ENCODE measurements around the gene MYO5A.
"Not testable (repeated sequence)": the region's sequence is repeated elsewhere in the genome, so short reads cannot be mapped to it uniquely, and the experiment has no call there.

The MYO5A gene

GRCh38 chr15:52524223-52525136 is 4.2 kb downstream of the MYO5A start:
- no peaks in the 10 kb centered on the region for H3K27me3 Mint-ChIP-seq
- H3K36me3 Mint-ChIP-seq (ENCODE audit: low read depth), result no peaks in the 10 kb centered on the region
- no peaks in the 10 kb centered on the region for H3K9me3 Mint-ChIP-seq
- DNase-seq (no peak), ATAC-seq (no peak)
- H3K4me1 Mint-ChIP-seq, result peaks cover 30% of the 10 kb centered on the region
- no peak overlapping the region for H3K27ac Mint-ChIP-seq
- H3K4me3 Mint-ChIP-seq, result no peak overlapping the region

GRCh38 chr15:52523647-52524046 is 5.0 kb downstream of the MYO5A start:
- H3K9me3 Mint-ChIP-seq, result no peaks in the 10 kb centered on the region
- no peak for DNase-seq
- H3K4me3 Mint-ChIP-seq, result no peak overlapping the region
- no peak overlapping the region for H3K27ac Mint-ChIP-seq
- H3K36me3 Mint-ChIP-seq (ENCODE audit: low read depth), result no peaks in the 10 kb centered on the region
- H3K4me1 Mint-ChIP-seq, result peaks cover 35% of the 10 kb centered on the region
- ATAC-seq, result no peak
- no peaks in the 10 kb centered on the region for H3K27me3 Mint-ChIP-seq

GRCh38 chr15:52523192-52523591 is 5.5 kb downstream of the MYO5A start:
- Mint-ChIP-seq H3K4me1 (peaks cover 36% of the 10 kb centered on the region), H3K9me3 (no peaks in the 10 kb centered on the region), H3K27me3 (no peaks in the 10 kb centered on the region), H3K36me3 (ENCODE audit: low read depth) (no peaks in the 10 kb centered on the region), H3K4me3 (no peak overlapping the region), H3K27ac (no peak overlapping the region)
- DNase-seq (no peak), ATAC-seq (no peak)

- H3K27ac Mint-ChIP-seq, result no peak overlapping the region
- peaks cover 25% of the 10 kb centered on the region for H3K4me1 Mint-ChIP-seq
- no peaks in the 10 kb centered on the region for H3K36me3 Mint-ChIP-seq (ENCODE audit: low read depth)
- DNase-seq (no peak), ATAC-seq (no peak)
- H3K4me3 Mint-ChIP-seq, result no peak overlapping the region
- H3K9me3 Mint-ChIP-seq, result no peaks in the 10 kb centered on the region
- no peaks in the 10 kb centered on the region for H3K27me3 Mint-ChIP-seq
Observed at GRCh38 chr15:52521682-52522081, 7.0 kb downstream of the MYO5A start.

- no peak overlapping the region for H3K4me3 Mint-ChIP-seq
- H3K4me1 Mint-ChIP-seq, result peaks cover 21% of the 10 kb centered on the region
- H3K27ac Mint-ChIP-seq, result no peak overlapping the region
Observed at GRCh38 chr15:52520421-52520820, 8.3 kb downstream of the MYO5A start.

GRCh38 chr15:52518487-52519371 is 10.0 kb downstream of the MYO5A start:
- Mint-ChIP-seq H3K4me1 (peaks cover 12% of the 10 kb centered on the region), H3K9me3 (no peaks in the 10 kb centered on the region), H3K27ac (no peak overlapping the region), H3K27me3 (no peaks in the 10 kb centered on the region), H3K36me3 (ENCODE audit: low read depth) (no peaks in the 10 kb centered on the region), H3K4me3 (no peak overlapping the region)
- ATAC-seq (no peak), DNase-seq (no peak)

More at GRCh38 chr15:52520421-52520820, 8.3 kb downstream of the MYO5A start:
- ATAC-seq (no peak), DNase-seq (no peak)
- no peaks in the 10 kb centered on the region for H3K27me3 Mint-ChIP-seq
- H3K36me3 Mint-ChIP-seq (ENCODE audit: low read depth), result no peaks in the 10 kb centered on the region
- H3K9me3 Mint-ChIP-seq, result no peaks in the 10 kb centered on the region

GRCh38 chr15:52517014-52517413 is 11.7 kb downstream of the MYO5A start:
- Mint-ChIP-seq H3K4me3 (no peak overlapping the region), H3K4me1 (peaks cover 8% of the 10 kb centered on the region), H3K27ac (no peak overlapping the region), H3K36me3 (ENCODE audit: low read depth) (no peaks in the 10 kb centered on the region), H3K9me3 (no peaks in the 10 kb centered on the region), H3K27me3 (no peaks in the 10 kb centered on the region)
- no peak for DNase-seq
- no peak for ATAC-seq

GRCh38 chr15:52515343-52515742 is 13.3 kb downstream of the MYO5A start:
- ATAC-seq (no peak), DNase-seq (no peak)
- Mint-ChIP-seq H3K4me1 (peaks cover 8% of the 10 kb centered on the region), H3K27me3 (no peaks in the 10 kb centered on the region), H3K27ac (no peak overlapping the region), H3K36me3 (ENCODE audit: low read depth) (no peaks in the 10 kb centered on the region), H3K4me3 (no peak overlapping the region), H3K9me3 (no peaks in the 10 kb centered on the region)

GRCh38 chr15:52514482-52514881 is 14.2 kb downstream of the MYO5A start:
- Mint-ChIP-seq H3K4me3 (no peak overlapping the region), H3K4me1 (peaks cover 12% of the 10 kb centered on the region), H3K27me3 (no peaks in the 10 kb centered on the region), H3K9me3 (no peaks in the 10 kb centered on the region), H3K36me3 (ENCODE audit: low read depth) (no peaks in the 10 kb centered on the region), H3K27ac (no peak overlapping the region)
- DNase-seq (no peak), ATAC-seq (no peak)

GRCh38 chr15:52512869-52513268 is 15.8 kb downstream of the MYO5A start:
- not testable (repeated sequence) for DNase-seq, ATAC-seq

GRCh38 chr15:52511084-52511483 is 17.6 kb downstream of the MYO5A start:
- Mint-ChIP-seq H3K27me3 (no peaks in the 10 kb centered on the region), H3K9me3 (no peaks in the 10 kb centered on the region), H3K4me1 (peaks cover 8% of the 10 kb centered on the region), H3K4me3 (no peak overlapping the region), H3K27ac (no peak overlapping the region), H3K36me3 (ENCODE audit: low read depth) (no peaks in the 10 kb centered on the region)
- ATAC-seq, result no peak
- no peak for DNase-seq

More at GRCh38 chr15:52512869-52513268, 15.8 kb downstream of the MYO5A start:
- not testable (repeated sequence) for H3K4me3 Mint-ChIP-seq; H3K4me1 Mint-ChIP-seq; H3K27me3 Mint-ChIP-seq; H3K36me3 Mint-ChIP-seq (ENCODE audit: low read depth); H3K9me3 Mint-ChIP-seq; H3K27ac Mint-ChIP-seq

- Mint-ChIP-seq H3K4me1 (peaks cover 13% of the 10 kb centered on the region), H3K27ac (no peak overlapping the region), H3K27me3 (no peaks in the 10 kb centered on the region), H3K4me3 (no peak overlapping the region), H3K36me3 (ENCODE audit: low read depth) (no peaks in the 10 kb centered on the region), H3K9me3 (no peaks in the 10 kb centered on the region)
- DNase-seq (no peak), ATAC-seq (no peak)
Observed at GRCh38 chr15:52509500-52510245, 19.0 kb downstream of the MYO5A start.

GRCh38 chr15:52506549-52506948 is 22.1 kb downstream of the MYO5A start:
- DNase-seq, result no peak
- no peaks in the 10 kb centered on the region for H3K9me3 Mint-ChIP-seq

GRCh38 chr15:52505151-52505550 is 23.5 kb downstream of the MYO5A start:
- peaks cover 23% of the 10 kb centered on the region for H3K4me1 Mint-ChIP-seq

More at GRCh38 chr15:52506549-52506948, 22.1 kb downstream of the MYO5A start:
- Mint-ChIP-seq H3K4me1 (peaks cover 26% of the 10 kb centered on the region), H3K27me3 (no peaks in the 10 kb centered on the region), H3K4me3 (no peak overlapping the region), H3K27ac (no peak overlapping the region), H3K36me3 (ENCODE audit: low read depth) (no peaks in the 10 kb centered on the region)
- no peak for ATAC-seq

More at GRCh38 chr15:52505151-52505550, 23.5 kb downstream of the MYO5A start:
- DNase-seq (no peak), ATAC-seq (no peak)
- no peaks in the 10 kb centered on the region for H3K9me3 Mint-ChIP-seq
- no peak overlapping the region for H3K4me3 Mint-ChIP-seq
- no peaks in the 10 kb centered on the region for H3K36me3 Mint-ChIP-seq (ENCODE audit: low read depth)
- H3K27ac Mint-ChIP-seq, result no peak overlapping the region
- no peaks in the 10 kb centered on the region for H3K27me3 Mint-ChIP-seq
